Neural cell (in vitro differentiated cells): ENCODE data around the gene SLC25A47. TPM values are rescaled to one million over a fixed set of nuclear protein-coding genes. Genes with fewer than 3 reads are reported as not detected.
A peak's percentile ranks its signal among the peaks of the same experiment; 100 is the strongest.

Experiments used
- H2AFZ ChIP-seq: fragments of 200-600, 300-800 bp; sonication (generic), shearing (Covaris generic); 2 replicates; pipeline ENCODE4 v1.6.0; 2014; ENCODE audit warnings: low read depth, mild to moderate bottlenecking, antibody characterized with exemption, low read length, moderate library complexity
- H3F3A ChIP-seq: fragments of 200-600 bp; shearing (Covaris generic); 2 replicates; pipeline ENCODE4 v1.6.1; 2016; ENCODE audit warnings: mild to moderate bottlenecking, moderate library complexity, mixed read lengths, antibody characterized with exemption, low read length; ENCODE audit not compliant: insufficient read depth, poor library complexity, severe bottlenecking
- H3K27ac ChIP-seq: fragments of 200-600, 300-800 bp; sonication (generic), shearing (Covaris generic); 2 replicates; pipeline ENCODE4 v1.5.1; 2014; ENCODE audit warnings: mild to moderate bottlenecking, low read length, moderate library complexity
- H3K27me3 ChIP-seq: fragments of 300-800, 200-600 bp; sonication (generic), shearing (Covaris generic); 2 replicates; pipeline ENCODE4 v1.6.0; 2014; ENCODE audit warnings: mild to moderate bottlenecking, low read depth, low read length, moderate library complexity; ENCODE audit not compliant: insufficient read depth
- H3K36me3 ChIP-seq: fragments of 300-800, 200-600 bp; sonication (generic), shearing (Covaris generic); 2 replicates; pipeline ENCODE4 v1.5.1; 2014; ENCODE audit warnings: mild to moderate bottlenecking, antibody characterized with exemption, low read length, moderate library complexity; ENCODE audit not compliant: insufficient read depth
- H3K4me2 ChIP-seq: fragments of 300-800, 200-600 bp; sonication (generic), shearing (Covaris generic); 2 replicates; pipeline ENCODE4 v1.6.0; 2014; ENCODE audit warnings: mild to moderate bottlenecking, low read length
- H3K4me3 ChIP-seq: fragments of 300-800, 200-600 bp; sonication (generic), shearing (Covaris generic); 2 replicates; pipeline ENCODE4 v1.5.1; 2014; ENCODE audit warnings: mild to moderate bottlenecking, low read length, moderate library complexity
- H3K79me2 ChIP-seq: fragments of 200-600 bp; shearing (Covaris generic); replicated peaks from 2 replicates; pipeline ENCODE4 v1.6.0; 2014; ENCODE audit warnings: mild to moderate bottlenecking, low read length, moderate library complexity; ENCODE audit not compliant: insufficient read depth
- H3K9ac ChIP-seq: fragments of 300-800, 200-600 bp; sonication (generic), shearing (Covaris generic); 2 replicates; pipeline ENCODE4 v1.6.1; 2016; ENCODE audit warnings: mild to moderate bottlenecking, low read length, mixed read lengths
- H3K9me2 ChIP-seq: fragments of 200-600 bp; shearing (Covaris generic); 2 replicates; pipeline ENCODE4 v1.6.1; 2016; ENCODE audit warnings: mild to moderate bottlenecking, low read length, mixed read lengths; ENCODE audit not compliant: insufficient read depth
- H3K9me3 ChIP-seq: fragments of 200-600, 300-800 bp; sonication (generic), shearing (Covaris generic); 2 replicates; pipeline ENCODE4 v1.6.1; 2016; ENCODE audit warnings: mild to moderate bottlenecking, mixed run types, low read length, moderate library complexity, mixed read lengths
- H4K20me1 ChIP-seq: fragments of 200-600 bp; shearing (Covaris generic); 2 replicates; pipeline ENCODE4 v1.6.1; 2016; ENCODE audit warnings: mild to moderate bottlenecking, mixed run types; ENCODE audit not compliant: insufficient read depth
- EP300 ChIP-seq: fragments of 450-650 bp; conservative IDR thresholded peaks from 2 replicates; pipeline ENCODE4 v1.6.1; 2014; ENCODE audit warnings: antibody characterized with exemption, mild to moderate bottlenecking, moderate library complexity; ENCODE audit not compliant: poor library complexity, severe bottlenecking
- EZH2 ChIP-seq: fragments of 200-600, 300-800 bp; shearing (Covaris generic), sonication (generic); IDR thresholded peaks from 2 replicates; pipeline ENCODE4 v1.6.1; 2014; ENCODE audit warnings: antibody characterized with exemption, low read length, borderline replicate concordance, mild to moderate bottlenecking; ENCODE audit not compliant: insufficient read depth, poor library complexity, severe bottlenecking
- MXI1 ChIP-seq: fragments of 450-650 bp; conservative IDR thresholded peaks from 2 replicates; pipeline ENCODE4 v1.6.1; 2014; ENCODE audit warnings: antibody characterized with exemption, mild to moderate bottlenecking; ENCODE audit not compliant: poor library complexity, severe bottlenecking
- POLR2AphosphoS5 ChIP-seq: IDR thresholded peaks from 2 replicates; pipeline ENCODE4 v1.6.1; 2012
- RAD21 ChIP-seq: fragments of 450-650 bp; conservative IDR thresholded peaks from 2 replicates; pipeline ENCODE4 v1.6.1; 2014; ENCODE audit warnings: antibody characterized with exemption, mild to moderate bottlenecking, moderate library complexity
- SMC3 ChIP-seq: fragments of 450-650 bp; conservative IDR thresholded peaks from 2 replicates; pipeline ENCODE4 v1.6.1; 2014; ENCODE audit warnings: antibody characterized with exemption, mild to moderate bottlenecking, moderate library complexity; ENCODE audit not compliant: poor library complexity
- TAF1 ChIP-seq: IDR thresholded peaks from 2 replicates; pipeline ENCODE4 v1.6.1; 2012; ENCODE audit warnings: low read depth
- polyA plus RNA-seq: library from polyadenylated mRNA; depleted of rRNA; stranded (reverse); fragments of >200 nt; gene quantifications from 2 replicates; pipeline ENCODE4 v1.2.3, GENCODE V29; 2014
- TF ChIP-seq, protein P1 (sequence below): fragments of 450-650 bp; IDR thresholded peaks from 2 replicates; pipeline ENCODE4 v1.5.1; 2014; ENCODE audit warnings: antibody characterized with exemption, mild to moderate bottlenecking, moderate library complexity; ENCODE audit not compliant: poor library complexity, severe bottlenecking
- TF ChIP-seq, protein P2 (sequence below): IDR thresholded peaks from 2 replicates; pipeline ENCODE4 v1.6.1; 2012; ENCODE audit warnings: borderline replicate concordance

Gene SLC25A47
- polyA plus RNA-seq, 1 donor from 2014 or later, result not detected

DNA sequence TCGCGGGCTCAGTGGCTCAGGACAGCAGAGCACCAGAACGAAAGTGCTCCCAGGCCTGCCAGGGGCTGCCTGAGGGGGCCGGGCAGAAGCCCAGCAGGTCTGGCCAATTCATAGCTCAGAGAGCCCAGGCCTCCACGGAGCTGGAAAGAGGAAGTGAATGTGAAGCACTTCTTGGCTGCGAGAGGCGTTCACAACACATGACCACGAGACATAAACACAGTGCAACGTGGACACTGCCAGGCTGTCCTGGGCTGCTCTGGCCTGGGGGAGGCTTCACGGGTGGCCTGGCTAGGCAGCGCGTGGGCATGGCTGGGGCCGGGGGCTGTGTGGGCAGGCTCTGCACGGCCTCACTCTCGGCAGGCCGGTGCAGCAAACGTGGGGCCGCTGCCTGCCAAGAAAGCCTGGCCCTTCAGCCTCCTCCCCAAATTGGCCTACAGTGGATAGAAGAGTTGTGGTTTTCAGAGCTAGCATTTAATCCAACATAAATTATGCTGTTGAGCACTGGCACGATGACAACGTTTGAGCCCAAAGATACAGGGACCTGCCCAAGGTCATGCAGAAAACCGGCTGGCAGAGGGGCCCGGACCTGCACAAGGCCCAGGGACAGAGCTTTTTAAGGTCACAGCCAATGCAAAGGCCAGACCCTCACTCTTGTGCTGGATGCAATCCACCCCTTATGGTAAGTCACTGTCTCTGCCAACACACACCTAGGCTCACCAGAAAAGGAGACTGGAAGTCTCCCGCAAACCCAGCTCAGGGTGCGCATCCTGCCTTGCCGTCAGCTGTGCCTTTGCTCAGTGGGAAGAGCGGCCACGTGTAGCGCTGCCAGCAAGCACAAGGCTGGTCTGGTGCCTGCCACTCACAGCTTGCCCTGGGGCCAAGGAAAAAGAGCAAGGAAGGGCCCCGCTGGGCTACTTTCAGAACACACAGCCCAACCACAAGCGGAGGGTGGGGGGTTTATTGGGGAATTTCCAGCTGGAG is 25.5 kb upstream of the SLC25A47 start:
- no peaks in the 10 kb centered on the region for H3K36me3 ChIP-seq
- no peaks in the 10 kb centered on the region for H4K20me1 ChIP-seq
- H3K9ac ChIP-seq, result no peak overlapping the region
- H3K4me2 ChIP-seq, result no peak overlapping the region
- no peak overlapping the region for H2AFZ ChIP-seq
- H3K9me3 ChIP-seq, result no peaks in the 10 kb centered on the region
- no peaks in the 10 kb centered on the region for H3K9me2 ChIP-seq
- TF ChIP-seq RAD21 (no peak), TAF1 (no peak), SMC3 (no peak)
- TF ChIP-seq, protein P1, sequence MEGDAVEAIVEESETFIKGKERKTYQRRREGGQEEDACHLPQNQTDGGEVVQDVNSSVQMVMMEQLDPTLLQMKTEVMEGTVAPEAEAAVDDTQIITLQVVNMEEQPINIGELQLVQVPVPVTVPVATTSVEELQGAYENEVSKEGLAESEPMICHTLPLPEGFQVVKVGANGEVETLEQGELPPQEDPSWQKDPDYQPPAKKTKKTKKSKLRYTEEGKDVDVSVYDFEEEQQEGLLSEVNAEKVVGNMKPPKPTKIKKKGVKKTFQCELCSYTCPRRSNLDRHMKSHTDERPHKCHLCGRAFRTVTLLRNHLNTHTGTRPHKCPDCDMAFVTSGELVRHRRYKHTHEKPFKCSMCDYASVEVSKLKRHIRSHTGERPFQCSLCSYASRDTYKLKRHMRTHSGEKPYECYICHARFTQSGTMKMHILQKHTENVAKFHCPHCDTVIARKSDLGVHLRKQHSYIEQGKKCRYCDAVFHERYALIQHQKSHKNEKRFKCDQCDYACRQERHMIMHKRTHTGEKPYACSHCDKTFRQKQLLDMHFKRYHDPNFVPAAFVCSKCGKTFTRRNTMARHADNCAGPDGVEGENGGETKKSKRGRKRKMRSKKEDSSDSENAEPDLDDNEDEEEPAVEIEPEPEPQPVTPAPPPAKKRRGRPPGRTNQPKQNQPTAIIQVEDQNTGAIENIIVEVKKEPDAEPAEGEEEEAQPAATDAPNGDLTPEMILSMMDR, result no peak
- no peak overlapping the region for H3K27ac ChIP-seq
- H3F3A ChIP-seq, result no peaks in the 10 kb centered on the region
- no peaks in the 10 kb centered on the region for H3K27me3 ChIP-seq
- peaks cover 18% of the 10 kb centered on the region for H3K79me2 ChIP-seq
- H3K4me3 ChIP-seq, result no peak overlapping the region

DNA sequence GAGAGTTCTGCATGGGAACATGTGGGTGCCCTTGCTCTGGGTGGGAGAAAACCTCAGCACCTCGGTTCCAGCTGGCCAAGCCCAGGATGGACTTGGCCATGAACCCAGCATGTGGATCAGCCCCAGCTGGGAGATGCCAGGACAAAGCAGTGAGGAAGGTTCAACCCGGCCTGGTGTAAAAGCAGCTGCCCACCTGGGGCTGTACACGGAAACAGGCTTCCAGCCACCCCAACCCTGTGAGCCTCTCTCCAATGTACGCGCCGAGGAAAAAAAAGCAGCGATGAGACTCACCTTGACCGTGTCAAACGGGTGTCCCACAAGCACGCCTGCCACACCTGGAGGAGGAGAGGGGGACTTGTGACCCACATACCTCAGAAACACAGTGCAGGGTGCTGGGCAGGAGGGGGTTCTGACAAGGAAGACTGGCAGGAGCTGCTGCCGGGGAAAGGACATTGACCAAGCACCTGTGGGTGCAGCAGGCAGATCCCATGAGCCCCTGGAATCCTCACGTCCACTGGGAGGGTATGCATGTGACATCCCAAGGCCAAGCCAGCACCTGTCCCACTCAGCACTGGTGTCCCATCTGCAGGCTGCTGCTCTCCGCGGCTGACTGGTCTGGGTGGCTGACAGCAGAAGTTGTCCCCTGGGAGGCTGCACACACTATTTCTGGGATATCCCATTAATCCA is 24.4 kb upstream of the SLC25A47 start:
- Histone ChIP-seq H3K9me2 (no peaks in the 10 kb centered on the region), H3K4me3 (no peak overlapping the region), H3K9me3 (no peaks in the 10 kb centered on the region), H3F3A (no peaks in the 10 kb centered on the region), H3K4me2 (no peak overlapping the region), H4K20me1 (no peaks in the 10 kb centered on the region), H2AFZ (no peak overlapping the region), H3K9ac (no peak overlapping the region), H3K27ac (no peak overlapping the region), H3K79me2 (peaks cover 29% of the 10 kb centered on the region), H3K27me3 (no peaks in the 10 kb centered on the region), H3K36me3 (no peaks in the 10 kb centered on the region)
- TF ChIP-seq POLR2AphosphoS5 (peak; percentile 12), MXI1 (no peak)

DNA sequence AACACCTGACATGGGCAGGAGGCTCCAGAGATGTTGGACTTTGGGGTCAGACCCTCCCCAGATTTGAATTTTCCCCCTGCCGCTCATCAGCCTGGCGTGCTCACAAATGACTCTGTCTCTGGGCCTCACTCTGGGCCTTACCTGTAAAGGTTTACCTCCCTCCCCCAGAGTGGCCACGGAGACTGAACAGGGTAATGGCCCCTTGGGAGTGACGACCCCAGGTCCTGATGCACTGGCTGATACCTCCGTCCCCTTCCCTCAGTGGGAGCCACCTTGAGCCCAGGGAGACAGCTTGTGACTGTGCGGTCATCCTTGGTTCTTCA is 23.9 kb upstream of the SLC25A47 start:
- Histone ChIP-seq H3K9me2 (no peaks in the 10 kb centered on the region), H3K79me2 (peaks cover 34% of the 10 kb centered on the region), H3K4me2 (no peak overlapping the region), H3K36me3 (no peaks in the 10 kb centered on the region), H3F3A (no peaks in the 10 kb centered on the region), H3K9ac (no peak overlapping the region), H3K27me3 (no peaks in the 10 kb centered on the region), H2AFZ (no peak overlapping the region), H3K27ac (no peak overlapping the region), H3K4me3 (no peak overlapping the region), H3K9me3 (no peaks in the 10 kb centered on the region), H4K20me1 (peaks cover 4% of the 10 kb centered on the region)
- TF ChIP-seq MXI1 (no peak), SMC3 (no peak), POLR2AphosphoS5 (no peak), EP300 (no peak), RAD21 (no peak), EZH2 (no peak), TAF1 (no peak)
- TF ChIP-seq, protein P1, result no peak
- TF ChIP-seq, protein P2, sequence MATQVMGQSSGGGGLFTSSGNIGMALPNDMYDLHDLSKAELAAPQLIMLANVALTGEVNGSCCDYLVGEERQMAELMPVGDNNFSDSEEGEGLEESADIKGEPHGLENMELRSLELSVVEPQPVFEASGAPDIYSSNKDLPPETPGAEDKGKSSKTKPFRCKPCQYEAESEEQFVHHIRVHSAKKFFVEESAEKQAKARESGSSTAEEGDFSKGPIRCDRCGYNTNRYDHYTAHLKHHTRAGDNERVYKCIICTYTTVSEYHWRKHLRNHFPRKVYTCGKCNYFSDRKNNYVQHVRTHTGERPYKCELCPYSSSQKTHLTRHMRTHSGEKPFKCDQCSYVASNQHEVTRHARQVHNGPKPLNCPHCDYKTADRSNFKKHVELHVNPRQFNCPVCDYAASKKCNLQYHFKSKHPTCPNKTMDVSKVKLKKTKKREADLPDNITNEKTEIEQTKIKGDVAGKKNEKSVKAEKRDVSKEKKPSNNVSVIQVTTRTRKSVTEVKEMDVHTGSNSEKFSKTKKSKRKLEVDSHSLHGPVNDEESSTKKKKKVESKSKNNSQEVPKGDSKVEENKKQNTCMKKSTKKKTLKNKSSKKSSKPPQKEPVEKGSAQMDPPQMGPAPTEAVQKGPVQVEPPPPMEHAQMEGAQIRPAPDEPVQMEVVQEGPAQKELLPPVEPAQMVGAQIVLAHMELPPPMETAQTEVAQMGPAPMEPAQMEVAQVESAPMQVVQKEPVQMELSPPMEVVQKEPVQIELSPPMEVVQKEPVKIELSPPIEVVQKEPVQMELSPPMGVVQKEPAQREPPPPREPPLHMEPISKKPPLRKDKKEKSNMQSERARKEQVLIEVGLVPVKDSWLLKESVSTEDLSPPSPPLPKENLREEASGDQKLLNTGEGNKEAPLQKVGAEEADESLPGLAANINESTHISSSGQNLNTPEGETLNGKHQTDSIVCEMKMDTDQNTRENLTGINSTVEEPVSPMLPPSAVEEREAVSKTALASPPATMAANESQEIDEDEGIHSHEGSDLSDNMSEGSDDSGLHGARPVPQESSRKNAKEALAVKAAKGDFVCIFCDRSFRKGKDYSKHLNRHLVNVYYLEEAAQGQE, result no peak
